Caco-2 (cell line): ENCODE data around the gene MRPS27. TPM values are rescaled to one million over a fixed set of nuclear protein-coding genes. Genes with fewer than 3 reads are reported as not detected.

ENCODE experiments used
- BruUV-seq: library from RNA; stranded (reverse); fragments of 400-500 nt; replicated peaks from 2 replicates; lab custom pipeline; 2021; lab: Mats Ljungman, UMichigan
- CTCF ChIA-PET: fragments of 300-600 bp; sonication (Branson Sonifier 250); formaldehyde crosslinking; loops from one replicate; lab custom pipeline; 2022; ENCODE audit warnings: antibody characterized with exemption; lab: Charles Lee
- POLR2A ChIA-PET: fragments of 300-600 bp; sonication (Branson Sonifier 250); formaldehyde crosslinking; loops from one replicate; lab custom pipeline; 2022; ENCODE audit warnings: antibody characterized with exemption; lab: Charles Lee
- DNase-seq, 2 experiments: peaks; one replicate each; pipeline versions ENCODE4 v3.0.0 to v3.0.0-alpha.2; 2020 to 2022
- H3K27me3 ChIP-seq: replicated peaks from 2 replicates; pipeline ENCODE4 v1.6.0; 2011; ENCODE audit warnings: low read length; ENCODE audit not compliant: control insufficient read depth, insufficient read depth
- H3K36me3 ChIP-seq: 2 replicates; pipeline ENCODE4 v1.5.1; 2011; ENCODE audit warnings: low read length; ENCODE audit not compliant: control insufficient read depth, insufficient read depth
- H3K4me1 ChIP-seq: fragments of 250-450 bp; sonication (Bioruptor Pico); 2 replicates; pipeline ENCODE4 v1.5.1; 2020; ENCODE audit warnings: mild to moderate bottlenecking
- H3K4me3 ChIP-seq: 2 replicates; pipeline ENCODE4 v1.5.1; 2011; ENCODE audit warnings: low read depth, mild to moderate bottlenecking, control low read depth, low read length
- H3K9me3 ChIP-seq: fragments of 250-450 bp; sonication (Bioruptor Pico); 2 replicates; pipeline ENCODE4 v1.5.1; 2020; ENCODE audit warnings: mild to moderate bottlenecking, moderate library complexity
- H3K27ac Mint-ChIP-seq: one replicate; pipeline ENCODE4 v1.8.0; 2022; ENCODE audit warnings: mixed read lengths; ENCODE audit not compliant: unreplicated experiment
- H3K27me3 Mint-ChIP-seq: one replicate; pipeline ENCODE4 v1.8.0; 2022; ENCODE audit warnings: mixed read lengths; ENCODE audit not compliant: insufficient read depth, unreplicated experiment
- H3K36me3 Mint-ChIP-seq: one replicate; pipeline ENCODE4 v1.8.0; 2022; ENCODE audit warnings: mild to moderate bottlenecking, mixed read lengths; ENCODE audit not compliant: insufficient read depth, unreplicated experiment
- H3K4me1 Mint-ChIP-seq: one replicate; pipeline ENCODE4 v1.8.0; 2022; ENCODE audit warnings: low read depth, mixed read lengths; ENCODE audit not compliant: unreplicated experiment
- H3K4me3 Mint-ChIP-seq: one replicate; pipeline ENCODE4 v1.8.0; 2022; ENCODE audit warnings: mild to moderate bottlenecking, moderate library complexity, mixed read lengths; ENCODE audit not compliant: unreplicated experiment
- H3K9me3 Mint-ChIP-seq: one replicate; pipeline ENCODE4 v1.8.0; 2022; ENCODE audit warnings: mixed read lengths; ENCODE audit not compliant: unreplicated experiment
- intact Hi-C: fragments of 100-400 bp; cut with micrococcal nuclease; formaldehyde crosslinking; loops from one replicate; pipeline ENCODE4 v1.10.0; 2022; ENCODE audit not compliant: unreplicated experiment
- total RNA-seq: library from RNA; stranded (reverse); gene quantifications from 2 replicates; pipeline ENCODE4 v1.2.3, GENCODE V29; 2022
- TF ChIP-seq, protein P1 (sequence below), 2 experiments: fragments of 200-600 bp in 1 of 2; IDR thresholded peaks; 1 replicate in 1 of 2; 2 replicates in 1 of 2; pipeline versions ENCODE4 v1.5.1 to v1.8.0; 2011 to 2022; ENCODE audit warnings: antibody characterized with exemption in 1 of 2, control low read depth in 1 of 2, inconsistent platforms in 1 of 2, low read depth in 1 of 2, low read length in 1 of 2, mild to moderate bottlenecking in 1 of 2, moderate library complexity in 1 of 2; ENCODE audit not compliant: insufficient read depth in 1 of 2, severe bottlenecking in 1 of 2, unreplicated experiment in 1 of 2

MRPS27 gene
- total RNA-seq, 1 experiment from 2014 or later = 71.1 TPM

DNA sequence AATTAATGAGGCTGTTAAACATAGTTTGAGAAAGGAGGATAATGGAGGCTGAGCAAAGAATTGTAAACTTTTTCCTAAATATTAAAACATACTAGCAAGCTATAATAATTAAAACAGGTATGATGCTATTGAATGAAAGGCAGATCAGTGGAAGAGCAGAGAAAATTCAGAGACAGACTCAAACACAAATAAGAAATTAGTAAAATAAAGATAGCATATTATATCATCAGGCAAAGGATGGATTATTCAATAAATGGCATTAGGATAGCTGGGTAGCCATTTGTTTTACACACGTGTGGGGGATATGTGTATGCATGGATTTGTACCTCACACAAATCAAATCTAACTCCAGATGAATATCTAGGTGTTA is 50.6 kb downstream of the MRPS27 start:
- no peaks in the 10 kb centered on the region for H3K27me3 Mint-ChIP-seq
- Histone ChIP-seq H3K4me1 (0 out of 2 replicates have a peak, but pooled peaks cover 5% of the 10 kb centered on the region), H3K4me3 (no peak overlapping the region), H3K9me3 (no peaks in the 10 kb centered on the region), H3K27me3 (no peaks in the 10 kb centered on the region), H3K36me3 (no peaks in the 10 kb centered on the region)
- peaks cover 7% of the 10 kb centered on the region for H3K4me1 Mint-ChIP-seq
- POLR2A ChIA-PET = no interaction called here
- intact Hi-C loops = loop anchor here (5.0 to 10.0 kb wide), 2 partner anchors 132 to 495 kb away; no protein-coding TSS in a partner anchor
- TF ChIP-seq, protein P1, sequence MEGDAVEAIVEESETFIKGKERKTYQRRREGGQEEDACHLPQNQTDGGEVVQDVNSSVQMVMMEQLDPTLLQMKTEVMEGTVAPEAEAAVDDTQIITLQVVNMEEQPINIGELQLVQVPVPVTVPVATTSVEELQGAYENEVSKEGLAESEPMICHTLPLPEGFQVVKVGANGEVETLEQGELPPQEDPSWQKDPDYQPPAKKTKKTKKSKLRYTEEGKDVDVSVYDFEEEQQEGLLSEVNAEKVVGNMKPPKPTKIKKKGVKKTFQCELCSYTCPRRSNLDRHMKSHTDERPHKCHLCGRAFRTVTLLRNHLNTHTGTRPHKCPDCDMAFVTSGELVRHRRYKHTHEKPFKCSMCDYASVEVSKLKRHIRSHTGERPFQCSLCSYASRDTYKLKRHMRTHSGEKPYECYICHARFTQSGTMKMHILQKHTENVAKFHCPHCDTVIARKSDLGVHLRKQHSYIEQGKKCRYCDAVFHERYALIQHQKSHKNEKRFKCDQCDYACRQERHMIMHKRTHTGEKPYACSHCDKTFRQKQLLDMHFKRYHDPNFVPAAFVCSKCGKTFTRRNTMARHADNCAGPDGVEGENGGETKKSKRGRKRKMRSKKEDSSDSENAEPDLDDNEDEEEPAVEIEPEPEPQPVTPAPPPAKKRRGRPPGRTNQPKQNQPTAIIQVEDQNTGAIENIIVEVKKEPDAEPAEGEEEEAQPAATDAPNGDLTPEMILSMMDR (IDR thresholded peaks at IDR 0.05; ENCODE audit: insufficient read depth in 1 of 2, low read depth in 1 of 2, low read length in 1 of 2, severe bottlenecking in 1 of 2, unreplicated experiment in 1 of 2) = no peak
- H3K36me3 Mint-ChIP-seq = peaks cover 4% of the 10 kb centered on the region
- no TSS peak for BruUV-seq
- no peak for DNase-seq
- H3K27ac Mint-ChIP-seq = peak overlapping the region; percentile 6
- no peaks in the 10 kb centered on the region for H3K9me3 Mint-ChIP-seq
- CTCF ChIA-PET = no interaction called here
- H3K4me3 Mint-ChIP-seq = no peak overlapping the region

DNA sequence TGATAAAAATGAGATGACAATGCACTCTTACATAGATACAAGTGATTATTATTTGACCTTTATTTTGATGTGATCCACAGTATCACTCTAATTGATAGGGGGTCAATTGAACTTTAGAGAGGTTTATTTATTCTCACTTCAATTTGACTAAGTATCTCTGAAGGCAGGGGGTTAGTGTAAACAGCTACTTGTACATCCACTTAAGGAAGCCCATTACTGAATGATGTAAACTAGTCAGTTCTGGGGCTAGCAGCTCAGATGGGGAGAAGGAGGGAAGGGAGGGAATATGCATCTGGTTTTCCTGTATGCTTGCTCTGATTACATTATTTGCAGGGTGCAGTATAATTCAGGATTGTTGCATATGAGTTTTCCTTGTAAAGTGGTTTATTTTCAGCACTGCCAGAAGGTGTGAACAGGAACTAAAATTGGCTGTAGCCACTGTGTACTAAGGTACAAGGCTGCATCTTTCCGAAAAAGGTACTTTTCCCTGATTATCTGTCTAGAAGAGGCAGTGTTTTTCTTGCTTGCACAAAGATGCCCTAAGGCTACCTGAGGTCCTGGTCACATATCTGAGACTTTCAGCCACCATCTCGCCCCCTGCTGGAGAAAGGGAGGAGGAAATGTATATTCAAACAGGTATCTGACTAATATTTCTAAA is 51.2 kb downstream of the MRPS27 start:
- DNase-seq = peak; percentile 72 to 75
- BruUV-seq = no TSS peak
- TF ChIP-seq, protein P1 (IDR thresholded peaks at IDR 0.05; ENCODE audit: insufficient read depth in 1 of 2, low read depth in 1 of 2, low read length in 1 of 2, severe bottlenecking in 1 of 2, unreplicated experiment in 1 of 2) = peak; percentile 64 to 77
- H3K27ac Mint-ChIP-seq = peak overlapping the region; percentile 6
- peaks cover 7% of the 10 kb centered on the region for H3K4me1 Mint-ChIP-seq
- H3K4me3 Mint-ChIP-seq = no peak overlapping the region
- peaks cover 4% of the 10 kb centered on the region for H3K36me3 Mint-ChIP-seq
- Histone ChIP-seq H3K36me3 (no peaks in the 10 kb centered on the region), H3K4me3 (no peak overlapping the region), H3K27me3 (no peaks in the 10 kb centered on the region), H3K9me3 (no peaks in the 10 kb centered on the region), H3K4me1 (0 out of 2 replicates have a peak, but pooled peaks cover 5% of the 10 kb centered on the region)
- ChIA-PET CTCF (no interaction called here), POLR2A (no interaction called here)
- no peaks in the 10 kb centered on the region for H3K27me3 Mint-ChIP-seq
- intact Hi-C loops = loop anchor here (5.0 to 10.0 kb wide), 2 partner anchors 132 to 494 kb away; no protein-coding TSS in a partner anchor
- no peaks in the 10 kb centered on the region for H3K9me3 Mint-ChIP-seq

DNA sequence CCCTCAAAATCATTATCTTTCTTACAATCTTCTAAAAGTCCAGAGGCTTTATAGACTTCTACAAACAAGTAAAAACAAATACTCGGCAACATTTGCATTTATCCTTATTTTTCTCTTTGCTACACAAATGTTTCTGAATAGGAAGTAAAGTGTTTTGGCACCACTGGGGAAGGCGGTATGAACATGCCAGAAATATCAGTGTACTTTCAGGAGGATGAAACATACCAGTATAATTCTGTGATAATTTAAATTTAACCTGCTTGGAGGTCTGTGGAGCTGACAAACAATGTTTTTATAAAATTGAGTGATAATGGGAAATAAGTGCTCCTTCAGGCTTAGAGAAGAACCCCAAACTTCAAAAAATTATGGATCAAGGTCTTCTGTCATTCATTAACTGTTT is 51.8 kb downstream of the MRPS27 start:
- H3K4me3 Mint-ChIP-seq = no peak overlapping the region
- H3K36me3 Mint-ChIP-seq = peaks cover 4% of the 10 kb centered on the region
- no peaks in the 10 kb centered on the region for H3K9me3 Mint-ChIP-seq
- H3K9me3 ChIP-seq = no peaks in the 10 kb centered on the region
- intact Hi-C loops = loop anchor here (5.0 to 10.0 kb wide), 2 partner anchors 131 to 493 kb away; no protein-coding TSS in a partner anchor
- no peak overlapping the region for H3K27ac Mint-ChIP-seq
- ChIA-PET POLR2A (no interaction called here), CTCF (no interaction called here)
- no TSS peak for BruUV-seq
- DNase-seq = no peak
- TF ChIP-seq, protein P1 (IDR thresholded peaks at IDR 0.05; ENCODE audit: insufficient read depth in 1 of 2, low read depth in 1 of 2, low read length in 1 of 2, severe bottlenecking in 1 of 2, unreplicated experiment in 1 of 2) = no peak
- no peaks in the 10 kb centered on the region for H3K27me3 ChIP-seq
- no peaks in the 10 kb centered on the region for H3K36me3 ChIP-seq
- H3K4me1 Mint-ChIP-seq = peaks cover 7% of the 10 kb centered on the region
- H3K4me1 ChIP-seq = 0 out of 2 replicates have a peak, but pooled peaks cover 5% of the 10 kb centered on the region
- H3K4me3 ChIP-seq = no peak overlapping the region
- no peaks in the 10 kb centered on the region for H3K27me3 Mint-ChIP-seq
